Measurements from ENCODE around the gene C17orf114.

The C17orf114 gene

DNA sequence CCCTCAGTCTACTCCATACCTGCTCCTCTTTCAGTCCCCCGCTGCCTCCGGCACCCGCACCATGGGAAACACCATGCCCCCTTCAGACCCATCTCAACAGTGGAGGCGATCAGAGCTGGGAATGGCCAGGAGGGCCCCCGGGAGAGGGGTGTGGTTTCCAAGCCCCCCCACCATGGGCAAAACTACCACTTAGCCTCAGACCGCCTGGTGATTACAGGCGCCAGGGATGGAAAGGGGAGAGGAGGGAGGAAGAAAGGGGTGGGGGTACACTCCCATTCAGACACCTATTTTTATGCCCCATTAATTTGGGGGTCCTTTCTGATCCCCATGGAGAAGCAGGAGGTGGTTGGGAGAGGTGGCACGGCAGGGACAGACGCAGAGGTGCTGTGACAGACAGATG lies at the start of gene C17orf114:
C17orf114 (minus strand) TSS at position 101 of the 400 bp plus-strand sequence.
- no peak for DNase-seq
- no peak within 1 kb of the TSS for H3K4me3 ChIP-seq (ENCODE audit: insufficient read depth, low read depth, low read length, poor library complexity, severe bottlenecking)

DNA sequence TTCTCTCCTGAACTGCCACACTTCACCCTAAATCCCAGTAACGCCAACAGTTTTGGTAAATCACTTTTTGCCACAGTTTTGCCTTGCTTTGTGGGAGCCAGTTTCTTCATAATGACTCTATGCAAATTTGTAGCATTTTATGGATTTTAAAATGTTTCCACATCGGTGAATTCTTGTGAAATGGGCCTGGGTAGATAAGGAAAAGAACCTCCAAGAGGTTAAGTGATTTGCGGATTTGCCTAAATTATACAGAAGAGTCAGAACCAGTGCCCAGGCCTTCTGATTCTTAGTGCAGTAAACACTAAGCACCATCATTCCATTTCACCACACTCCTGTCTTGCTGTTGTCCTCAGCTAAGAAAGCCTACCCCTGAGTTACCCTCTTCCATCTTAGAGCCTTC lies 49.0 kb upstream of the C17orf114 start:
- no peak overlapping the region for H3K4me3 ChIP-seq (ENCODE audit: insufficient read depth, low read depth, low read length, poor library complexity, severe bottlenecking)
- H3K27ac ChIP-seq (ENCODE audit: insufficient read depth, low read length, poor library complexity, severe bottlenecking), result no peak overlapping the region
- no peaks in the 10 kb centered on the region for H3K9me3 ChIP-seq (ENCODE audit: control insufficient read depth, low read length)
- H3K36me3 ChIP-seq (ENCODE audit: control insufficient read depth, insufficient read depth, low read length), result peaks cover 6% of the 10 kb centered on the region
- no peak for DNase-seq
- no peaks in the 10 kb centered on the region for H3K27me3 ChIP-seq (replicated peaks; ENCODE audit: control insufficient read depth, insufficient read depth, low read length, poor library complexity, severe bottlenecking)
- H3K4me1 ChIP-seq (ENCODE audit: control insufficient read depth, insufficient read depth, low read length, poor library complexity, severe bottlenecking), result no peaks in the 10 kb centered on the region

More for the DNA sequence above, at the start of gene C17orf114:
- H3K36me3 ChIP-seq (ENCODE audit: control insufficient read depth, insufficient read depth, low read length), result peaks cover 17% of the 10 kb centered on the region
- no peaks in the 10 kb centered on the region for H3K9me3 ChIP-seq (ENCODE audit: control insufficient read depth, low read length)
- H3K27me3 ChIP-seq (replicated peaks; ENCODE audit: control insufficient read depth, insufficient read depth, low read length, poor library complexity, severe bottlenecking), result no peaks in the 10 kb centered on the region
- no peaks in the 10 kb centered on the region for H3K4me1 ChIP-seq (ENCODE audit: control insufficient read depth, insufficient read depth, low read length, poor library complexity, severe bottlenecking)
- no peak within 1 kb of the TSS for H3K27ac ChIP-seq (ENCODE audit: insufficient read depth, low read length, poor library complexity, severe bottlenecking)

DNA sequence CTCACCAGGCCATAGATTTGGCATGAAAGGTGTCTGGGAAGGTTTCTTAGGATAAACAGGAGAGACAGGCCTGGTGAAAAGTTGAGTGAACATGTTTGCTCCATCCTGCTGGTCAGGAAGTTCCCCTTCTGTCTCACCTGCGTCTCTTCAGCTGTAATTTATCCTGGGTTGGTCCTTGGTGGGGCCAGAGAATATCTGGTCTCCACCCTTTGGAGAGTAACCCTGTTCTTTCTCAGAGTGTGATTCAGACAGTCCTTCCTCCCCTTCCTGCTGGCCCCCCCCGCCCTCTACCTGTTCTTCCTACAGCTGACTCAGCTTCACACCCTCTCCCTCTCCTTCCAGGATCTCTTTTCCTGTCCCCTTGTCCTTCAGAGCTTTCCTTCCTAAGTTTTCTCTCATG lies 48.1 kb upstream of the C17orf114 start:
- no peaks in the 10 kb centered on the region for H3K4me1 ChIP-seq (ENCODE audit: control insufficient read depth, insufficient read depth, low read length, poor library complexity, severe bottlenecking)
- no peak overlapping the region for H3K27ac ChIP-seq (ENCODE audit: insufficient read depth, low read length, poor library complexity, severe bottlenecking)
- no peak for DNase-seq

DNA sequence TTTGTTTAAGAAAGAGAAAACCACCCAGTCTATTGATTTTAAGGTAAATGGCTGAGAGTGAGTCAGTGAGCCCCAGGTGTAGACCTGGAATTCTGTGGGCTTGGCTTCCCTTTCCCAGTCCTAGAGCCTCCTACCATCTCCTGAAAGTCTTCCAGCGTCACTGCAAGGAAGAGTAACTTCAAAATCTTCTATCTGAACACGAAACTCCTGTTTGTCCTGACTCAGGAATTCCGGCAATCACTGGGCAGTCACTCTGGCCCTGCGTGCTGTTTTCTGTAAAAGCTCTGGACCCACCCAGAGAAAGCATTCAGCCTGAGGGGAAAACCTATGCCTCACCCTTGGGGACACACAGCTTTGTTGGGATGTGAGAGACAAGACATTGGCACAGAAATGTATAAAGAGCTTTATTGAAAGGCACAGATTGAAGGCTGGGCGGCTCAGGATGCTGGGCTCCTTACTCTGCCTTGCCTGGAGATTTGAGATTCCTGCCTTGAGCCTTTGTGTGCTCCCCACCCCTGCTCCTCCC lies 46.9 kb upstream of the C17orf114 start:
- H3K27me3 ChIP-seq (replicated peaks; ENCODE audit: control insufficient read depth, insufficient read depth, low read length, poor library complexity, severe bottlenecking), result no peaks in the 10 kb centered on the region
- no peaks in the 10 kb centered on the region for H3K4me1 ChIP-seq (ENCODE audit: control insufficient read depth, insufficient read depth, low read length, poor library complexity, severe bottlenecking)
- H3K9me3 ChIP-seq (ENCODE audit: control insufficient read depth, low read length), result no peaks in the 10 kb centered on the region
- H3K36me3 ChIP-seq (ENCODE audit: control insufficient read depth, insufficient read depth, low read length), result no peaks in the 10 kb centered on the region
- no peak for DNase-seq
- H3K4me3 ChIP-seq (ENCODE audit: insufficient read depth, low read depth, low read length, poor library complexity, severe bottlenecking), result no peak overlapping the region
- H3K27ac ChIP-seq (ENCODE audit: insufficient read depth, low read length, poor library complexity, severe bottlenecking), result no peak overlapping the region

More for the DNA sequence above, 48.1 kb upstream of the C17orf114 start:
- Histone ChIP-seq H3K36me3 (ENCODE audit: control insufficient read depth, insufficient read depth, low read length) (peaks cover 6% of the 10 kb centered on the region), H3K27me3 (replicated peaks; ENCODE audit: control insufficient read depth, insufficient read depth, low read length, poor library complexity, severe bottlenecking) (no peaks in the 10 kb centered on the region), H3K9me3 (ENCODE audit: control insufficient read depth, low read length) (no peaks in the 10 kb centered on the region), H3K4me3 (ENCODE audit: insufficient read depth, low read depth, low read length, poor library complexity, severe bottlenecking) (no peak overlapping the region)

DNA sequence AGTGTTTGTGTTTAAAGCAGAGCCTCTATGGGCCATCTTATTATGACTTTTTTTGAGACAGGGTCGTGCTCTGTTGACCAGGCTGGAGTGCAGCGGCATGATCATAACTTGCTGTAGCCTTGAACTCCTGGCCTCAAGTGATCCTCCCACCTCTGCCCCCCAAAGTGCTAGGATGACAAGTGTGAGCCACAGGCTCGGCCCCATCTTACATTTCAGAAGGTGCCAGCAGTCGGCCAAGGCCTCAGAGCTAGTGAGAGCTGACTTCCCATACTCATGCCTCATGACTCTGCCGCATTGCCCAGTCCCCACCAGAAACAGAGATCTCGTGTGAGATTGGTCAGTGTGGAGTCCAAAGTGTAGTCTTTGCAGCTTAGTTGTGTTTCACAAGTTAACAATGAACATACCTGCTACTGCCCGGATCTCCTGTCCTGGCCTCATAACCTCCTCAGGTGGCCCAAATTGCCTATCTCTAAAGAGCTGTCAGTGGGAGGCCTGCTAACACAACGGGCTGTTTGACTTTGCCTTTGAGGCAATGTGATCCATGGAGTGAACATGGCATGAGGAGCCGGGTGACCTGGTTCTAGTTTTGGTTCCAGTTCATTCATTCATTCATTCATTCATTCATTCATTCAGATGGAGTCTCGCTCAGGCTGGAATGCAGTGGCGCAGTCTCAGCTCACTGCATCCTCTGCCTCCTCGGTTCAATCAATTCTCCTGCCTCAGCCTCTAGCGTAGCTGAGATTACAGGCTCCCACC lies 44.7 kb upstream of the C17orf114 start:
- Histone ChIP-seq H3K4me1 (ENCODE audit: control insufficient read depth, insufficient read depth, low read length, poor library complexity, severe bottlenecking) (no peaks in the 10 kb centered on the region), H3K27me3 (replicated peaks; ENCODE audit: control insufficient read depth, insufficient read depth, low read length, poor library complexity, severe bottlenecking) (no peaks in the 10 kb centered on the region), H3K4me3 (ENCODE audit: insufficient read depth, low read depth, low read length, poor library complexity, severe bottlenecking) (no peak overlapping the region), H3K36me3 (ENCODE audit: control insufficient read depth, insufficient read depth, low read length) (no peaks in the 10 kb centered on the region), H3K9me3 (ENCODE audit: control insufficient read depth, low read length) (no peaks in the 10 kb centered on the region), H3K27ac (ENCODE audit: insufficient read depth, low read length, poor library complexity, severe bottlenecking) (no peak overlapping the region)
- DNase-seq, result no peak

DNA sequence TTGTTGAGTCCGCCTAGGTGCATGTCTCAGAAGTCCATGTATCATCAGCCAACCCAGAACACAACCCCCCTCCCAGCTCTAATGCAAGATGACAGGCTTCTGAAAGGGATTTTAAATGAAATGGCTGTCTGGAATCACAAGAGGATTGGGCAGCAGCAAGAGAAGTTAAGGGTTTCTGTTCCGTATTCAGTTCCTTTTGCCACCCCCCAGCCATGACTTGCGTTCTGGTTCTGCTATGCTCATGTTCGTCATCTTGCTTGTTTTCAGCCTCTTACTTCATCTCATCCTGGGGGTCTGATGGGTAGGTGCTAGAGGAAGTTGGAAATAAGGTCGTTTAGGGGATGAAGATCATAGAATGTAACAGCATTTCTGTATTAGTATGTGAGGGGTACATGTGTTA lies 43.0 kb upstream of the C17orf114 start:
- Histone ChIP-seq H3K4me3 (ENCODE audit: insufficient read depth, low read depth, low read length, poor library complexity, severe bottlenecking) (no peak overlapping the region), H3K9me3 (ENCODE audit: control insufficient read depth, low read length) (no peaks in the 10 kb centered on the region), H3K36me3 (ENCODE audit: control insufficient read depth, insufficient read depth, low read length) (no peaks in the 10 kb centered on the region), H3K27ac (ENCODE audit: insufficient read depth, low read length, poor library complexity, severe bottlenecking) (no peak overlapping the region), H3K27me3 (replicated peaks; ENCODE audit: control insufficient read depth, insufficient read depth, low read length, poor library complexity, severe bottlenecking) (no peaks in the 10 kb centered on the region), H3K4me1 (ENCODE audit: control insufficient read depth, insufficient read depth, low read length, poor library complexity, severe bottlenecking) (peaks cover 10% of the 10 kb centered on the region)
- DNase-seq, result no peak

DNA sequence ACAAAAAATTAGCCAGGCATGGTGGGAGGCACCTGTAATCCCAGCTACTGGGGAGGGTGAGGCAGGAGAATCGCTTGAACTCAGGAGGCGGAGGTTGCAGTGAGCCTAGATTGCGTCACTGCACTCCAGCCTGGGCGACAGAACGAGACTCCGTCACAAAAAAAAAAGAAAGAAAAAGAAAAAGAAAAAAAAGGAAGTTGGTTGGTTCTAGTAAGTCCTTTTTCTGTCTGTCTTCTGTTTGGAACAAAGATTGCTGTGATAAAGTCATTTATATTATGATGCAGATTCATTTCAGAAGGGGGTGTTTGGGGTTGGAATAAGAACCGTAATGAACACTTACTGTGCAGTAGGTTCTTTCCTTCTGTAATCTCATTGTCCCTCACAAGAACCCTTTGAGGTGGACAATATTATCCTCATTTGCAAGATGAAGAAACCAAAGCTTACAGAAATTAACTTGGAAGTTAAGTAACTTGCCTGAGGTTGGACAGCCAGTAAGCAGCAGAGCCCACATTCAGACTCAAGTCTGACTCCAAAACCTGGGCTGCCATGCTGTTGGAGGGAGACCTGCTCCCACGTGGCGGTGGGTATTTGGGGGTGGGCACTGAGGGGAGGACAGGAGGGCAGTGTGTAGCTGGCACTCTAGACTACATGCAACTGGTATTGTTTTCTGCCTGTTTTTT lies 41.3 kb upstream of the C17orf114 start:
- no peaks in the 10 kb centered on the region for H3K27me3 ChIP-seq (replicated peaks; ENCODE audit: control insufficient read depth, insufficient read depth, low read length, poor library complexity, severe bottlenecking)
- no peak for DNase-seq
- peaks cover 10% of the 10 kb centered on the region for H3K4me1 ChIP-seq (ENCODE audit: control insufficient read depth, insufficient read depth, low read length, poor library complexity, severe bottlenecking)
- no peak overlapping the region for H3K4me3 ChIP-seq (ENCODE audit: insufficient read depth, low read depth, low read length, poor library complexity, severe bottlenecking)
- no peaks in the 10 kb centered on the region for H3K9me3 ChIP-seq (ENCODE audit: control insufficient read depth, low read length)
- H3K36me3 ChIP-seq (ENCODE audit: control insufficient read depth, insufficient read depth, low read length), result no peaks in the 10 kb centered on the region
- H3K27ac ChIP-seq (ENCODE audit: insufficient read depth, low read length, poor library complexity, severe bottlenecking), result no peak overlapping the region

DNA sequence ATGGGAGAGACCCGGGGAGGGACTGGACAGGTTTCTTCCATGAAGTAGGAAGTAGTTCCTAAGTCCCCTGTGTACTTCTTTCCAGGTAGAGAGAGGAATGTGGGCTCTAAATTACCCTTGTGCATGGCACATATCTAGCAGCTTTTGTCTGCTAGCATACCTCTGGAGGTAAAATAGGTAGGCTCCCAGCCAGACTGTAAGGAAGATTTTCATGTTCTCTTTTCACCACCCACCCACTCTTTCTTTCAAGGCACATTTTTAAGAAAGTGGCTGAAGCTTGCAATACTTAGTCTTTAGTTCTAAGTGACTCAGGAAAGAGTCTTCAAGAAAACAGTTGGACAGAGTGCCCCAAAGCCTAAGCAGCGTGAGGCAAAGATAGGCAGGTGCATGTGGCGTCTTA lies 40.2 kb upstream of the C17orf114 start:
- H3K4me3 ChIP-seq (ENCODE audit: insufficient read depth, low read depth, low read length, poor library complexity, severe bottlenecking), result no peak overlapping the region
- no peaks in the 10 kb centered on the region for H3K27me3 ChIP-seq (replicated peaks; ENCODE audit: control insufficient read depth, insufficient read depth, low read length, poor library complexity, severe bottlenecking)
- H3K4me1 ChIP-seq (ENCODE audit: control insufficient read depth, insufficient read depth, low read length, poor library complexity, severe bottlenecking), result peaks cover 10% of the 10 kb centered on the region
- H3K9me3 ChIP-seq (ENCODE audit: control insufficient read depth, low read length), result no peaks in the 10 kb centered on the region
- H3K27ac ChIP-seq (ENCODE audit: insufficient read depth, low read length, poor library complexity, severe bottlenecking), result no peak overlapping the region
- DNase-seq, result no peak
- no peaks in the 10 kb centered on the region for H3K36me3 ChIP-seq (ENCODE audit: control insufficient read depth, insufficient read depth, low read length)

DNA sequence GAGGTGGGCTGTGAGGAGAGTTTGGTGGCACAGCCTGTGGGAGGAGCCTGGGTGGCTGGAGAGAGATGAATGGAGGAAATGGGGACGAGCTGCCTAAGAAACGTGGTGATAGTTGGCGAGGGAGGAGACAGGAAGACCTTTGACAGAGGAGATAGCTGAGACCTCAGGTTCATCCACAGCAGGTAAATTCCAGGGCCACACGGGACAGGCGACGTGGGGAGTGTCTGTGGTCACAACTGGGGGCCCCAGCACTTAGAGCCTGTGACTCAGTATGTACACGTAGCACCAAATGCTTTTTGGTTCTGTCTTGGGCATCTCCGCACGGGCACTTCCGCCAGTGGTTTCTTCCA lies 38.7 kb upstream of the C17orf114 start:
- Histone ChIP-seq H3K4me1 (ENCODE audit: control insufficient read depth, insufficient read depth, low read length, poor library complexity, severe bottlenecking) (peaks cover 16% of the 10 kb centered on the region), H3K27ac (ENCODE audit: insufficient read depth, low read length, poor library complexity, severe bottlenecking) (no peak overlapping the region), H3K36me3 (ENCODE audit: control insufficient read depth, insufficient read depth, low read length) (no peaks in the 10 kb centered on the region), H3K27me3 (replicated peaks; ENCODE audit: control insufficient read depth, insufficient read depth, low read length, poor library complexity, severe bottlenecking) (no peaks in the 10 kb centered on the region), H3K4me3 (ENCODE audit: insufficient read depth, low read depth, low read length, poor library complexity, severe bottlenecking) (no peak overlapping the region), H3K9me3 (ENCODE audit: control insufficient read depth, low read length) (no peaks in the 10 kb centered on the region)
- DNase-seq, result peak in 1 of 3 donors; percentile 8
